ENCODE measurements around the gene NFKB1.
"Not testable (repeated sequence)": the region's sequence is repeated elsewhere in the genome, so short reads cannot be mapped to it uniquely, and the experiment has no call there.

NFKB1 gene

DNA sequence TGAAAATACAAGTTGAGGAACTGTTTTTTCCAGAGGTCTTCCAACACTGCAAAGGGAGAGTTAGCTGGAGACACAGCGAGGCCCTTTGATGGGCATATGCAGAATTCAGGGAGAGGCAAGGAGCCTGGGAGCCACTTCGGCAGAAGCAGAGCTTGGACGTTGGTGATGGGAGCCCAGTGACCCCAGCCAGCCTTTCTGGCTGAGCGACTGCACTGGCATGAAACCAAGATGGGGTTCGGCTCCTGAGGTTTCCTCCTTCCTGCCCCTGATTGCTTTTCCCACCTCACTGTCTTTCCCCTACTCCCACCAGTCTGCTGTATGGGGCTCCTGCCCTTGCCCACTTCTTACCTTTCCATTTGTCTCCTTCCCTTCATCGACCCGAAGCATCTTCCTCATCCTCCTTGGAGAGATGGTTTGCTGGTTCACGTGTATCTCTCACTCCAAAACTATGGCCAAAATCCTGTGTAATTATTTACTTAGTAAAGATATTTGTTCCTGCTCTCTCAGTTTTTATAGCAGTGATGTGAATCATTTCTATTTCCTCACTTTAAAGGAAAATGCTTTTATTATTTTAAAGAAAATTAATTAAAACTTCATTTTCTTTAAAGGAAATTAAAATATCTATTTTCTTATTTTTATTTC is 100.5 kb downstream of the NFKB1 start:
- DNase-seq, result no peak

DNA sequence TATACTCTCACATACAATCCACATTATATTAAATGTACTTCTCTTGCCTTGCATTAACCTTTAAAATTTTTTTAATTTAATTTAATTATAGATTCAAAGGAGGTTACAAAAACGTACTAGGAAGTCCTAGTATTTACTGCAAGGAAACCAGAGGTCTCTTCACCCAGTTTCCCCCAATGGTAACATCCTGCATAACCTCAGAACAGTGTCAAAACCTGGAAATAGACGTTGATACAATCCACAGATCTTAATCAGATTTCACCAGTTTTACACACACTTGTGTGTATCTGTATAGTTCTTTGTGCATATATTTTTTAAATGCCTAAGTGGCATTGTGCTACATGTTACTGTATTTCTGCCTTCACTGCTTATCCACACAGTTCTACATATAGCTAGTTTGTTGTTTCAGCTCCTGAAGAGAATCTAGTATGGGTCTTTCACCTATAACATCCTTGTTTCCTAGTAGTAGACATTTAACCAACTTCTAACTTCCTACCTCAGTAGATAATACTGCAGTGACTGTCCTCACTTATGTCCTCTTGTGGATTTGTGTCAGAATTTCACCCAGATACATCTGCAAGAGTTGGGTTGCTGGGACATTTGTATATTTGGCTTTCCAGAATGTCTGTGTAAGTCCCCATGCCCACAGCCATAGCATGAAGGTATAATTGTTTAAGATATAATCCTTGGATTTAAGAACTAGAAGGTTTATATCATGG is 103.2 kb downstream of the NFKB1 start:
- DNase-seq, result no peak

DNA sequence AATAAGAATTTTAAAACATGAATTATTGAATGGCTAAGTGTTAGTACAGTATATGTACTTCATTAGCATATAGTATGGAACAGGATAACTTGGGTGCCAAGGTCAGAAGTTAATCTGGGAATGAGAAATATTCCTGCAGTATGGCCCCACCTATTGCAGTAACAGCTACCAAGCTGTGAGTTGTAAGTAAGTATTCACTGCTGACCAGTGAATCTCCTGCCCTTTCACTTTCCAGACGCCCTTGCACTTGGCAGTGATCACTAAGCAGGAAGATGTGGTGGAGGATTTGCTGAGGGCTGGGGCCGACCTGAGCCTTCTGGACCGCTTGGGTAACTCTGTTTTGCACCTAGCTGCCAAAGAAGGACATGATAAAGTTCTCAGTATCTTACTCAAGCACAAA is 105.1 kb downstream of the NFKB1 start:
- no peak for DNase-seq

DNA sequence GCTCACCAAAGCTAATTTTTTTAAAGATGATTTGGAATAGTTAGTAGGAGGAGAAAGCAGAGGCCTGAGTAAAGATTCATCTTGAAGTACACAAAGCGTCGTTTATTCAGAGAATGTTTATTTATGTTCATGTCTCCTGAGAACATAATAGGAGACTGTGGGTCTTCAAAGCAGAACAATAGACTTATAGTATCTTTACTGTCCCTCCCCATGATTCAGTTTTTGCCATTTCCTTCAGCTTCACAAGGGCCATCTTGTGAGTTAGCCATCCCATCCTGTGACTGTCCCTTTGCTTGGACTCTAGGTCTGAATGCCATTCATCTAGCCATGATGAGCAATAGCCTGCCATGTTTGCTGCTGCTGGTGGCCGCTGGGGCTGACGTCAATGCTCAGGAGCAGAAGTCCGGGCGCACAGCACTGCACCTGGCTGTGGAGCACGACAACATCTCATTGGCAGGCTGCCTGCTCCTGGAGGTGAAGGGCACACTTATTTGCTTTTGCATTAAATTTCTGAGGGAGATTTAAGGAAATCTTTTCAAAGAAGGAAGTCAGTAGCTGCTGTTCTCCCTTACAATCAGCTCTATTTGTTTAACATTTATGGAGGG is 105.8 kb downstream of the NFKB1 start:
- DNase-seq, result no peak

DNA sequence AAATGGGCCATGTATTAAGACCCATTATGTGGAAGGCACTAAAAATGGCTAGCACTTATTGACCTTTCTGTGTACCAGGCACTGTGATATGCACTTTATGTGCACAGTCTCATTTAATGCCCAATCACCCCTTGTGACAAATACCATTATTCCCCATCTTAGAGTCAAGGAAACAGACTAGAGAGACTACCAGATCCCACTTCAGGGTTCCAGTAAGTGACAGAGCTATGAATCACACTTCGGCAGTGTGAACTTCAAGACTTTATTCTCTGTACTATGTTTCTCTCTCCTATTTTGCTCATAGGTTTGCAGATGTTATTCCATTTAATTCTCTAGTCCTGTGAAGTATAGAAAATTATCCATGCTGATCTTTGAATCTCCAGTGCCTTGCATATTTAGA is 107.0 kb downstream of the NFKB1 start:
- no peak for DNase-seq

DNA sequence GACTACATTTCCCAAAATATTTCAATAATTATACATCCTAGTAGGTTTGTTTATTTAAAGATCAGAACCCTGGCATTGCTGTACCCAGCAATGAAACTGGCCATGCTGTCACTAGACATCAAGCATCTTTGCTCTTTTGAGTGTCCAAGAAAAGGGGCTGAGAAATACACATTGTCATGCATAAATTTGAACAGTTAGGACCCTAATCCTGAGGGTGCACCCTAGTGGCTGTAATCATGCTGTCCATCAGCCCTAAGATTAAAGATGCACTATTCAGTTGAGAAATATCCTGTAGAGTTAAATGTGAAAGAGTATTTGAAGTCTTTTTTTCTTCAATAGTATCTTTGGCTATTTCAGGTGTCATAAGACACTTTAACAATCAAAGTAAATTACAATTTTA is 108.8 kb downstream of the NFKB1 start:
- DNase-seq, result no peak

DNA sequence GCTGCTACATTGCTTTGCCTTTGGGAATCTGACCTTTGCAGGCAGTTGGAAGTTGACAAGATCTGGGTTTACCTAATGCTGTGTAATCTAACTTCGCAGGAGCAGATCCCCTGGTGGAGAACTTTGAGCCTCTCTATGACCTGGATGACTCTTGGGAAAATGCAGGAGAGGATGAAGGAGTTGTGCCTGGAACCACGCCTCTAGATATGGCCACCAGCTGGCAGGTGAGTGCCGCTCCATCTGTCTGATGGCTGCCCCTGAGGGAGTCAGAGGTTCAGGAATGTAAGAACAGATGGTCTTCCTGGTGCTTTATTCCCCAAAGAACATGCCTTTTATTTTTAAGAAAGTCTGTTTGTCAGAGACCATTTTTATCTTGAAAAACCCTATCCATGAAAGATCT is 109.3 kb downstream of the NFKB1 start:
- DNase-seq, result no peak

DNA sequence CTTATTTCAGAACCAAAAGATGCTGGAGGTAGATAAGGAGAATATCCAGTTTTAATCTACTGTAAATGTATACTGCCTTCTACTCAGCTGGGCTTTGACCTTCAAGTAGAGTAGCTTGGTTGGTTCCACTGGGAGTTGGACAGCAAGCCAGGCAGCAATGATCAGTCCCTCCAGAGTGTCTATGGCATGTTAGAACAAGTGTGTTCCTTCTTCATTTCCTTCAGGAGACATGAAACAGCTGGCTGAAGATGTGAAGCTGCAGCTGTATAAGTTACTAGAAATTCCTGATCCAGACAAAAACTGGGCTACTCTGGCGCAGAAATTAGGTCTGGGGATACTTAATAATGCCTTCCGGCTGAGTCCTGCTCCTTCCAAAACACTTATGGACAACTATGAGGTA is 111.1 kb downstream of the NFKB1 start:
- no peak for DNase-seq

DNA sequence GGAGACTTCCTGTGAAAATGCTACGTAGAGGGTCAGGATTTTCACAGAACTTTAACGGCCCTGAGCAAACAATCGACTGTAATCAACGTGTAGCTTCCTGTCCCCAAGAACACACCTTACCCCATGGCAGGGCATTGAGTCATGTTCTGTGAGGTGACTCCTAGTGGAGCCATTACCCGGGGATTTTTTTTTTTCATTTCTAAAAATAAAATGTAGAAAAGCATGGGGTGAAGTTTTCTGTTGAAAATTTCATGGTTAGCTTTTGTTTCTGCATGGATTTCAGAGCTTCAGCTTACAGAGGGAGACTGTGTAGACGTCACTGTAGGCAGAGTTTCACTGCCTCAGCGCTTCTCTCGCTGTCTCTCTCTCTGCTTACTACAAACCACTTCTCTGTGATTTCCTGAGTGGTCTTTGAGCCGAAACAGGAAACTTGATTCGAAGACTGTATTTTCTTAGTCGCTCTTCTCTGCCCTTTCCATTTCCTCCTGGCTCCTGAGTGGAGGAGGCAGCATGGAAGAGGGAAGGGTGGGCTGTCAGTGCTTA is 111.7 kb downstream of the NFKB1 start:
- no peak for DNase-seq

DNA sequence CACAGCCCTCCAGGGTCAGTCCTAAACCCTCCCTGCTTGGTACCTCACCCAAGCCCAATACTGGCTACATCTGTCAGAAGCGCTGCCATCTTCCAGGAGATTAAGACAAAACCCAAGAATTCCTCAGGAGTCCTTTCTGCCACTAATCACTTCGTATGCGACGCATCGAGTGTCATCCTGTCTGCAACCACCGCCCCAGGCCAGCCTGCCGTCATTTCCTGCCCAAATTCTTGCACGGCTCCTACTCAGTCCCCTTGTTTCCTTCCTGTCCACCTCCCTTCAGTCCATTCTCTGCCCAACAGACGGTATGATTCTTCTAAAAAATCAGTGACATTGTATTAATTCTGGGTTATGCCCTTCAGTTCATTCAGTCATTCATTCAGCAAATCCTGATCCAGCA is 113.6 kb downstream of the NFKB1 start:
- DNase-seq, result no peak

DNA sequence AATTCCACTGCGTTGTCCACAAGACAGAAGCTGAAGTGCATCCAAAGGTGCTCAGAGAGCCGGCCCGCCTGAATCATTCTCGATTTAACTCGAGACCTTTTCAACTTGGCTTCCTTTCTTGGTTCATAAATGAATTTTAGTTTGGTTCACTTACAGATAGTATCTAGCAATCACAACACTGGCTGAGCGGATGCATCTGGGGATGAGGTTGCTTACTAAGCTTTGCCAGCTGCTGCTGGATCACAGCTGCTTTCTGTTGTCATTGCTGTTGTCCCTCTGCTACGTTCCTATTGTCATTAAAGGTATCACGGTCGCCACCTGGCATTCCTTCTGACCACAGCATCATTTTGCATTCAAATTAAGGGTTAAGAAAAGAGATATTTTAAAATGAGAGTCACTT is 115.5 kb downstream of the NFKB1 start:
- DNase-seq, result no peak

DNA sequence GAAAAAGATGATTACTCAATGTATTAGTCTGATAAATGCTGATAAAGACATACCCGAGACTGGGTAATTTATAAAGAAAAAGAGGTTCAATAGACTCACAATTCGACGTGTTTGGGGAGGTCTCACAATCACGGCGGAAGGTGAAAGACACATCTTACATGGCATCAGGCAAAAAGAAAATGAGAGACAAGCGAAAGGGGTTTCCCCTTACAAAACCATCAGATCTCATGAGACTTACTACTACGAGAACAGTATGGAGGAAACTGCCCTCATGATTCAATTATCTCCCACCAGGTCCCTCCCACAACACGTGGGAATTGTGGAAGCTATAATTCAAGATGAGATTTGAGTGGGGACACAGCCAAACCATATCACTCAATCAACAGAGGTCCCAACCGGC is 117.9 kb downstream of the NFKB1 start:
- DNase-seq, result not testable (repeated sequence)

DNA sequence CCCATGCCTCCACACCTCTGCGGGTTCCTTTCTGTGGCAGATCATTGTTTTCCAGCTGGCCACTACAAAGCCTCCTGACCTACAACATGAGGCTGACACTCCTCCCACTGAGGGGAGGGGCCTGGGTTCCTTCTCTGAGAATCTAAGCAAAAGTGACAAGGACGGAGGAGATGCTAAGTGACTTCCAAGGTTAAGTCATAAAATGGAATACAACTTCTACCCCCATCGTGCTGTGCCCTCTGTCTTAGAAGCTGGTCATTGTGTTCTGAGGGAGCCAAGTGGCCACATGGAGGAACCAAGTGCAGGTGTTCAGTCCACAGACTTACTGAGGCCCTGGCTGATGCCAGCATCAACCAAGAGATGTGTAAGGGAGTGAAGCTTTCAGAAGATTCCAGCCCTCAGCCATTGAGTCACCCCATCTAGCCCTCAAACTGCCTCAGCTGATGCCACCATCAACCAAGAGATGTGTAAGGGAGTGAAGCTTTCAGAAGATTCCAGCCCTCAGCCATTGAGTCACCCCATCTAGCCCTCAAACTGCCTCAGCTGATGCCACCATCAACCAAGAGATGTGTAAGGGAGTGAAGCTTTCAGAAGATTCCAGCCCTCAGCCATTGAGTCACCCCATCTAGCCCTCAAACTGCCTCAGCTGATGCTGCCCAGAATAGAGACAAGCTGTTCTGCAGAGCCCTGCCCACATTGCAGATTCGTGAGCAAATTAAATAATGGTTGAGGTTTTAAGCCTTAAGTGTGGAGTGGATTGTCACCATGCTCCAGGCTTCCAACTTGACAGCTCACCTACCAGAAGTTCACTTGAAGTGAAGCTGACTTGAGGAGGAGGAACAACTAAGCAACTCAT is 118.8 kb downstream of the NFKB1 start:
- DNase-seq, result peak; percentile 52

DNA sequence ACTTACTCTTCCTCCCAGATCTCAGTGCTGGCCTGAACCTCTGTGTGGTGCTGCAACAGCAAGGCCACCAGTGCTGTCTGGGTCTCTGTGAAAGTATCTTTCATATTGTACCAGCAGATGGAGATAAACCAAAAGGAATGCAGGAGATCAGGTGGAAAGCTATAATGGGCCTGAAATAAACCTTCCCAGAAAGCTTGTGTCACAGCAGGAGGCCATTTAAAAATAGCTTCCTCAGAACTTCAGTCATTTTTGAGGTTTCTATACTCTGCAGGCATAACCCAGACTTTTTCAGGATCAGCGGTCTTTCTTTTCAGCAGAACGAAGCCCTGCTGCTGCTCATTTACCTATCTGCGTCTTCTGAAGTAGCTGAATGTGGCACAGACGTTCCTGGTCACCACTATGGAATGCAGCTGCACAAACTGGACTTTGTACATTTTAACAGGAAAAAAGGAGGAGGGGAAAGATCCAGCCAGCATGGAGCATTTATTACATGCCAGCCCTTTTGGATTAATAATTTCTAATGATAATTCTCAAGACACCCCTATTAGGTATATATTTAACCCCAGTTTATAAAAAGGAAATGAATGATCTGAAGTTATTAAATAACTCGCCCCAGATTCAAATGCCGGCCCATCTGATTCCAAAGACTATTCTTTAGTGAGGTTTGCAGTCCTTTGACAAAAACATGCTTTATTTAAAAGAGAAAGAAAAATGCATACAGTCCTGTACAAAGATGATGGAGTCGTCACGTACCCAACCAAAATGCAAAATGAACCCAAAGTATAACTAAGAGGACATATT is 119.7 kb downstream of the NFKB1 start:
- DNase-seq, result peak; percentile 86

DNA sequence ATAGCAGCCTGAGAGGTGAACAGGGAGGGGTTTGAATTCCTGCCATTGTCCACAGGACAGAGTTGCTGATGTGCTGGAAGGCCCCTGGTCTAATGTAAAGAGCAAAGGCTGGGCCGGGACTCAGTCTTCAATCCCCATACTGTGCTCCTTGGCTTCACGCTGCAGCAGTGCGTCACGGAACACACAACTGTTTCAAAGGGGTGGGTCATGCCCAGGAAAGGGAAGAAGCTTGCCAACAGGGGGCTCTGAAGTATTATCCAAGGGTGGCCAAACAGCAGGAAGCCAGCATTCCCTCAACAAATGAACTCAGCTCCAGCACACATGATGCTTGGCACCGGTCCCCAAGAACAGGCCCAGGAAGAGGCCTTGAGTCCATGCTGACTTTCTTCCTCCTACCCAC is 122.5 kb downstream of the NFKB1 start:
- DNase-seq, result peak; percentile 78

DNA sequence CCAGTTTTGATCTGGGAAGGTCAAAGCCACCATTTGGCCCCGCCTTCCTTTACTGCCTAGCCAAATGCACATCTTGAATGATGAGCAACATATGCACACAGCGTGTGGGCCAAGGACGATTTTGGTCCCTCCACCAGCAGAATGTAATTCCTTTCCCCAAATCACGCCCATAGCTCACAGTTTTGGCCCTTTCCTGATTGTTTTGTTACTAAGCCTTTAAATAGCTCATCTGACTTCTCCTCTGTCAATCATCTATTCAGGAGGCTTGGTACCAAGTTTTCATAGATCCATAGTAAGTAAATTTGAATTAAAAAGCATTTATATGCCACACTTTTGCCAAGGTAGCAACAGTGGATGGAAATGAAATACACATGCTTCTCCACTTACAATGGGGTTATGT is 123.3 kb downstream of the NFKB1 start:
- DNase-seq, result peak; percentile 42

DNA sequence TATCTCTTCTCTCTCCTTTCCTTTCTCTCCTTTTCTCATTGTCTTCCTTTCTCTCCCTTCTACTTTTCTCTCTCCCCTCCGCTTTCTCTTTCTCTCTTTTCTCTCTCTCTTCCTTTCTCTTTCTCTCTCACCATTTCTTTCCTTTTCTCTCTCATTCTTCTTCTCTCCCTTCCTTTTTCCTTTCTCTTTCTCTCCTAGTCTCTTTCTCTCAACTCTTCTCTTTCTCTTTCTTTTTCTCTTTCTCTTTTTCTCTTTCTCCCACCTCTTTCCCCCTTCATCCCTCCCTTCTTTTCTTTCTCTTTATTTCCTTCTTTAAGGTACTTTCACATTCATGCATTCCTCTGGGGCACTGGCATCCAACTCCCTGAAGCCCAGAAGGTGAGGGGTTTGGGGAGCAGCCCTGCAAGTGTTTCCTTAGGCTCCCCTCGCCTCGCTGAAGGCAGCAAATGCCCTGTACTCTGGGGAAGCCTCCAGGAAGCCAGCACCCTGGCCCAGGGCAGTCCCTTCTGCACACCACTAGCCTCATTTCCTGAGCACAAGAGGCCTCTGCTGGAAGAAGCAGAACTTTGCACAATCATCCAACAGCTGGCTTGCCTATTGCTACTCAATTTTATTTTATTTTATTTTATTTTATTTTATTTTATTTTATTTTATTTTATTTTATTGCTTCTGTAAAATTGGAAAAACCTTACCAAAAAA is 124.2 kb downstream of the NFKB1 start:
- peak; percentile 36 for DNase-seq

DNA sequence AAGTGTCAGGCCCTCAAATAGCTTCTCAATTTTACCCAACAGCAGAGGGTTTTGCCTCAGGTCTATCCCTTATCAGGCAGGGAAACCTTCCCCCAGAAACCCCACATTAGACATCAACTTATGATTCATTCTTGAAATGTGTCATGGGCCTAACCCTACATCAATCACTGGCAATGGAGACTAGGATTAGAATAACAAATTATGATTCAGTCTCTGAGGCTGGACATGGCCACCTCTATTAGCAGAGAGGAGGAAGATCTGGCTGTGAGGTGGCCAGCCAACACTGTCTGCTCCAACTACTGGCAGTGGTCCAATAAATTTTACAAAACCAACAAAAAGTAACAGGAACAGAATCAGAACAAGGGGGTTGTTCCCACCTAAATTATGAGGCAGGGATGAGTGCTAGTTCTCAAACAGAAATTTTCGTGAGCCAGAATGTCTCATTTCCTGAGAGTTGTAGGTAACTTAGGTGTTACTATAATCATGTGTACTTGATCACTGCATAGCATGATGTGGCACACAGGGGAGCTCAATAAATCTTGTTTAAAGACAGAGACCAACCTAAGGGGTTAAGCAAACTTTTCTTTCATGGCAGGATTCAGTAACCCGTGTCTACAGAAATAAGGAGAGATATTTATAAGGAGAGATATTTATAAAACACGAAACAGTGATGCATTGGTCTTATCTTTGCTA is 126.8 kb downstream of the NFKB1 start:
- peak; percentile 83 for DNase-seq

DNA sequence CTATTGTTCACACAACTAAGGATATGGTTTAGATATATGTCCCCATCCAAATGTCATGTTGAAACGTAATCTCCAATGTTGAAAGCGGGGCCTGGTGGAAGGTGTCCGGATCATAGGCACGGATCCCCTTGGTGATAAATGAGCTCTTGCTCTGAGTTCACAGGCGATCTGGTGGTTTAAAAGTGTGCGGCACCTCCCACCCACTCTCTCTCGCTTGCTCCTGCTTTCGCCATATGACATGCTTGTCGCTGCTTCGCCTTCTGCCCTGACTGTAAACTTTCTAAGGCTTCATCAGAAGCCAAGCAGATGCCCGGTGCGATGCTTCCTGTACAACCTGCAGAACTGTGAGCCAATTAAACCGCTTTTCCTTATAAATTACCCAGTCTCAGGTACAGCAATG is 128.5 kb downstream of the NFKB1 start:
- no peak for DNase-seq

DNA sequence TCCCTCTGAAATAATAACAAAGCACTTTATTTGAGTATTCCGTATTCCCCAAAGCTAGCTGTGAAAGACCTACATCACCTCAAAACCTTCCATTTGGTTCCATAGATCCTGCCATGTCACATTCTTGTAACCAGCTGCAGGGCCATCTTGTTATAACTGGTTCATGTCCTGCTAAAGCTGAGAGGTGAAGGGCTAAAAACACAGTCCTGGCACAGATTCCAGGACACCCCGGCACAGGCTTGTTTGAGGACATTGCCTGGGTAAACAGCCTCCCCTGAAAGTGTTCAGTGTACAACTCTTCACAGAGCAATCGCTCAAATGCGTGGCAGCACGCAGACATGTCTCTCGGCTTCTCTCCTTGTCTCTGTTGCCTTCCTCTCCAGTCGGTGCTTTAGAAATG is 130.5 kb downstream of the NFKB1 start:
- no peak for DNase-seq

All from fibroblast of skin of abdomen (primary cell).